GM06990 (cell line): Measurements from ENCODE around the gene CCDC197.

Experiments
- DNase-seq: peaks from one replicate; pipeline ENCODE4 v3.0.0-alpha.2; 2011; ENCODE audit not compliant: insufficient read length; ENCODE audit errors: extremely low read depth
- H3K27me3 ChIP-seq: replicated peaks from 2 replicates; pipeline ENCODE4 v1.6.0; 2011; ENCODE audit warnings: low read length; ENCODE audit not compliant: control insufficient read depth, insufficient read depth
- H3K36me3 ChIP-seq: 2 replicates; pipeline ENCODE4 v1.5.1; 2011; ENCODE audit warnings: low read length; ENCODE audit not compliant: control insufficient read depth, insufficient read depth
- H3K4me3 ChIP-seq: replicated peaks from 2 replicates; pipeline ENCODE4 v1.5.1; 2011; ENCODE audit warnings: low read depth, mild to moderate bottlenecking, control low read depth, low read length
- CTCF ChIP-seq: IDR thresholded peaks from 2 replicates; pipeline ENCODE4 v1.5.1; 2011; ENCODE audit warnings: low read length, control low read depth, mild to moderate bottlenecking, inconsistent platforms; ENCODE audit not compliant: insufficient read depth, poor library complexity, severe bottlenecking

CCDC197 gene

GRCh38 chr14:93953263-93953662 lies 43.8 kb upstream of the CCDC197 start:
- no peaks in the 10 kb centered on the region for H3K27me3 ChIP-seq
- H3K36me3 ChIP-seq: peaks cover 4% of the 10 kb centered on the region; the same call in 1 of the 2 replicates
- DNase-seq: no peak
- TF ChIP-seq CTCF: peak; percentile 20
- no peak overlapping the region for H3K4me3 ChIP-seq

- TF ChIP-seq CTCF: no peak
- Histone ChIP-seq H3K36me3 (peaks cover 4% of the 10 kb centered on the region; the same call in 1 of the 2 replicates), H3K27me3 (no peaks in the 10 kb centered on the region), H3K4me3 (peak overlapping the region; percentile 27)
- no peak for DNase-seq
These were observed 43.2 kb upstream of the CCDC197 start for GRCh38 chr14:93953739-93954515.

- Histone ChIP-seq H3K27me3 (no peaks in the 10 kb centered on the region), H3K36me3 (peaks cover 4% of the 10 kb centered on the region; the same call in 1 of the 2 replicates), H3K4me3 (peak overlapping the region; percentile 1)
- no peak for DNase-seq
- no peak for TF ChIP-seq CTCF
These were observed 42.6 kb upstream of the CCDC197 start for GRCh38 chr14:93954516-93954830.

GRCh38 chr14:93954900-93955849 lies 41.9 kb upstream of the CCDC197 start:
- H3K4me3 ChIP-seq: peak overlapping the region; percentile 61
- peaks cover 4% of the 10 kb centered on the region; the same call in 1 of the 2 replicates for H3K36me3 ChIP-seq
- no peaks in the 10 kb centered on the region for H3K27me3 ChIP-seq
- peak; percentile 70 for DNase-seq
- TF ChIP-seq CTCF: no peak

- peaks cover 4% of the 10 kb centered on the region; the same call in 1 of the 2 replicates for H3K36me3 ChIP-seq
These were observed 41.1 kb upstream of the CCDC197 start for GRCh38 chr14:93955850-93956481.

More at GRCh38 chr14:93955850-93956481, 41.1 kb upstream of the CCDC197 start:
- Histone ChIP-seq H3K4me3 (peak overlapping the region; percentile 61), H3K27me3 (no peaks in the 10 kb centered on the region)
- no peak for TF ChIP-seq CTCF
- no peak for DNase-seq
